Stimulated activated CD8-positive, alpha-beta memory T cell treated with anti-CD3 and anti-CD28 coated beads, Interleukin-15, amount 100 ng/mL, for 1 hour (primary cell): ENCODE measurements around the gene ZNF322.
"Not testable (repeated sequence)": the region's sequence is repeated elsewhere in the genome, so short reads cannot be mapped to it uniquely, and the experiment has no call there.

ENCODE experiments used
- DNase-seq: peaks from one replicate; pipeline ENCODE4 v3.0.0-alpha.2; 2020; ENCODE audit warnings: low read depth

The ZNF322 gene

GRCh38 chr6:26659042-26659999, at the start of gene ZNF322:
Gene ZNF322, minus strand, starts transcription at chr6:26659746. Its CDS starts 21,193 bp downstream, at chr6:26638553.
- peak; percentile 73 for DNase-seq

GRCh38 chr6:26705780-26706179, 46.2 kb upstream of the ZNF322 start:
- DNase-seq = not testable (repeated sequence)

- not testable (repeated sequence) for DNase-seq
Measured at GRCh38 chr6:26705352-26705751, 45.8 kb upstream of the ZNF322 start.

GRCh38 chr6:26701023-26701747, 41.6 kb upstream of the ZNF322 start:
- not testable (repeated sequence) for DNase-seq

- DNase-seq = not testable (repeated sequence)
Measured at GRCh38 chr6:26697496-26697895, 38.0 kb upstream of the ZNF322 start.

- DNase-seq = not testable (repeated sequence)
Measured at GRCh38 chr6:26689324-26689947, 29.9 kb upstream of the ZNF322 start.

GRCh38 chr6:26682435-26683042, 23.0 kb upstream of the ZNF322 start:
- not testable (repeated sequence) for DNase-seq

- DNase-seq = not testable (repeated sequence)
Measured at GRCh38 chr6:26673287-26673686, 13.7 kb upstream of the ZNF322 start.

- DNase-seq = not testable (repeated sequence)
Measured at GRCh38 chr6:26670558-26670957, 11.0 kb upstream of the ZNF322 start.

GRCh38 chr6:26670003-26670402, 10.5 kb upstream of the ZNF322 start:
- not testable (repeated sequence) for DNase-seq

GRCh38 chr6:26660000-26660361, 435 bp upstream of the ZNF322 start:
- no peak for DNase-seq

- DNase-seq = no peak
Measured at GRCh38 chr6:26657256-26657655, 2.3 kb downstream of the ZNF322 start.

GRCh38 chr6:26653007-26653406, 6.5 kb downstream of the ZNF322 start:
- no peak for DNase-seq

- no peak for DNase-seq
Measured at GRCh38 chr6:26651133-26651781, 8.3 kb downstream of the ZNF322 start.

GRCh38 chr6:26646074-26646473, 13.5 kb downstream of the ZNF322 start:
- no peak for DNase-seq

GRCh38 chr6:26640806-26641205, 18.7 kb downstream of the ZNF322 start:
- no peak for DNase-seq

GRCh38 chr6:26629359-26629758, 30.2 kb downstream of the ZNF322 start:
- no peak for DNase-seq

- no peak for DNase-seq
Measured at GRCh38 chr6:26627843-26628242, 31.7 kb downstream of the ZNF322 start.

- DNase-seq = no peak
Measured at GRCh38 chr6:26624557-26624956, 35.0 kb downstream of the ZNF322 start.

GRCh38 chr6:26623339-26623859, 36.1 kb downstream of the ZNF322 start:
- DNase-seq = no peak
